Dedifferentiated amniotic fluid mesenchymal stem cell (primary cell): ENCODE measurements around the gene BTBD10.

Source experiments
- DNase-seq: peaks from one replicate; pipeline ENCODE4 v3.0.0-alpha.2; 2016; ENCODE audit errors: extremely low spot score

Gene BTBD10

GRCh38 chr11:13462901-13463778 lies at the start of gene BTBD10:
TSS of gene BTBD10 (minus strand) at chr11:13463222. CDS start at chr11:13445124, 18,098 bp downstream.
- peak; percentile 95 for DNase-seq

- no peak for DNase-seq
Observed at GRCh38 chr11:13503393-13503792, 40.4 kb upstream of the BTBD10 start.

GRCh38 chr11:13502492-13502891 lies 39.5 kb upstream of the BTBD10 start:
- DNase-seq: no peak

DNA sequence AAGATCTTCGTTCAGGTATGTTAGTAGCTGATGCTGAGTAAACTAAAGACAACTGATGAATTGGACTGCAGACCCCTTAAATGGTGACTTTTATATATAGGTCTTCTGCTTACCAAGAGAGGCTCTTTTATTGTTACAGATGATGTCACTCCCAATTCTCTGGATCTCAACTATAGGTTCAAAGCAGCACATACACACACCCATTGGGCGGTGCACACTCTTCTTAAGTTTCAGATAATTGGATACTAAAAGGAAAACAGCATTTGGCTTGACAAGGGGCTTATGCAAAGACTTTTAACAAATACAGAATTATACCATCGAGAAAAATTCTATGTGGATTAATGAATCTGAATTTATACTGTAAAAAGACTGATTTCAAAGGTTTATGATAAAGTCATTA lies 32.9 kb upstream of the BTBD10 start, which contains the start of gene PTH:
TSS of gene PTH (minus strand) at position 69 of the 400 bp plus-strand sequence. CDS start 3,142 bp downstream, outside the sequence.
- DNase-seq: no peak

DNA sequence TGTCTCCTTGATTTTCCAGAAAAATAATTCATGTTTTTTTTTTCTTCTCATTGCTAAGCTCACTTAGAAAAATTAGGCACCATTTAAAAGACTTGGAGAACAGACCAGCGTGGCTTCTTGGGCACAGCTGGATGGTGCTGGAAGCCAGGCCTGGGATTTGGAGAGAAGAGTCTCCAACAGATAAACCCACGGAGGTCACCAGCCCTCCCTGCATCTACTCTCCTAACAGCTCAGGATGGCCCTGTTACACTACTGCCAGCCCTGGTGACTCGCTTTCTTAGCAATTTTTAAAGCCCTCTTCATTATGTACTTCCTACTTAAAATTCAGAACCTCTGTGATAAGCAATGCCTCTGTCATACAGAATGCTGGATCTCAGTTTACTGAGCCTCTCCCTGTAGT lies 31.0 kb upstream of the BTBD10 start:
- DNase-seq: no peak

GRCh38 chr11:13487661-13488030 lies 24.6 kb upstream of the BTBD10 start:
- DNase-seq: no peak

- DNase-seq: no peak
Observed at GRCh38 chr11:13486926-13487660, 24.1 kb upstream of the BTBD10 start.

DNA sequence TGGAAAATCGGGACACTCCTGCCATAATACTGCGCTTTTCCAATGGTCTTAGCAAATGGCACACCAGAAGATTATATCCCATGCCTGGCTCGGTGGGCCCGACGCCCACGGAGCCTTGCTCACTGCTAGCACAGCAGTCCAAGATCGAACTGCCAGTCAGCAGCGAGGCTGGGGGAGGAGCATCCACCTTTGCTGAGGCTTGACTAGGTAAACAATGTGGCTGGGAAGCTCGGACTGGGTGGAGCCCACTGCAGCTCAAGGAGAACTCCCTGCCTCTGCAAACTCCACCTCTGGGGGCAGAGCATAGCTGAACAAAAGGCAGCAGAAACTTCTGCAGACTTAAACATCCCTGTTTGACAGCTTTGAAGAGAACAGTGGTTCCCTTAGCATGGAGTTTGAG lies 17.2 kb upstream of the BTBD10 start:
- DNase-seq: no peak

DNA sequence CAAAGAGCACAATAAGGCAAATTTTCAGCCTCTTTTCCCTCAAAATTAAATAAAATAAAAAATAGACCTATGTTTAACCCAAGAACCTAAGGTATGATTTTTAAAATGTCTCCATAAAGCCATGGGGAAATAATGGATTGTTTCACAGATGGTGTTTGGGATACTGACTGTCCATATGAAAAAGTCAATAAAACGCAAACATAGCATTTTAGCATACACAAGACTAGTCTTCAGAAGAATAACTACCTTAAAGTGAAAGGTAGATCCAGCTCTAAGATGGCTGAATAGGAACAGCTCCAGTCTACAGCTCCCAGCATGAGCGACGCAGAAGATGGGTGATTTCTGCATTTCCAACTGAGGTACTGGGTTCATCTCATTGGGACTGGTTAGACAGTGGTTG lies 16.7 kb upstream of the BTBD10 start:
- no peak for DNase-seq

- DNase-seq: no peak
Observed at GRCh38 chr11:13475091-13475490, 12.1 kb upstream of the BTBD10 start.

GRCh38 chr11:13473013-13473722 lies 10.1 kb upstream of the BTBD10 start:
- DNase-seq: no peak

DNA sequence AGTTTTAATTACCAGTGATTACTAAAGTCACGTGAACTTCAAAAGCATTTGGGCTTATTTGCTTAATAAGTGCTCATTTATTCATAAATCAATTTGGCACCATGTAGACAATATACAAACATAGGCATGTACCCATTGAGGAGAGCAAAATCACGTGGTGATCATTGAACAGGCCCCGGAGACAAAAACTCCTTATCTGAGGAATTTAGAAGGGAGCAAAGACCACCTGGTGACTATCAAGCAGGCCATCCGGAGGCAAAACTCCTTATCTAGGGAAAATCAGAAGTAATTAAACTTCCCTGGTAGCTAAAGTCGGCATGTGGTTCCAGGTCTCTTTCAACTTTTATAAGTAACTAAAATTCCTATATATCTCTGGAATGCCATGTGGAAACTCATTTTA lies 5.7 kb upstream of the BTBD10 start:
- DNase-seq: no peak

DNA sequence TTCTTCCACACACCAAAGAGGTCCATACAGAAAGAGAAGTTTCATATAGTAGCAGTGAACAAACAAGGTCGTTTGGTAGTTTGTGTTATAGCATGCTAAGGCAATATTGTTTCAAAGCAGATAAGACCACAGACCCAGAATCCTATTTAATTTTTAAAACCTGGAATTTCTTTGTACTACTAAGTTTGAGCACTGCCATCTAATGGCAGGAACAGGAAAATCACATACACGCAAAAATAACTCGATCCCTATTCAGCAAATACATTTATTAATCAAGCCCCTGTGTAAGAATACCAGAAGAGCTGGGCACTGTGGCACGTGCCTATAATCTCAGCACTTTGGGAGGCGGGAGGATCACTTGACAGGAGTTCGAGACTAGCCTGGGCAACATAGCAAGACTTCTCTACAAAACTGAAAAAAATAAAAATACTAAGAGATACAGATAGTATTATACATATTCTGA lies 2.9 kb upstream of the BTBD10 start:
- peak; percentile 40 for DNase-seq

GRCh38 chr11:13463779-13464290 lies 813 bp upstream of the BTBD10 start:
- no peak for DNase-seq

DNA sequence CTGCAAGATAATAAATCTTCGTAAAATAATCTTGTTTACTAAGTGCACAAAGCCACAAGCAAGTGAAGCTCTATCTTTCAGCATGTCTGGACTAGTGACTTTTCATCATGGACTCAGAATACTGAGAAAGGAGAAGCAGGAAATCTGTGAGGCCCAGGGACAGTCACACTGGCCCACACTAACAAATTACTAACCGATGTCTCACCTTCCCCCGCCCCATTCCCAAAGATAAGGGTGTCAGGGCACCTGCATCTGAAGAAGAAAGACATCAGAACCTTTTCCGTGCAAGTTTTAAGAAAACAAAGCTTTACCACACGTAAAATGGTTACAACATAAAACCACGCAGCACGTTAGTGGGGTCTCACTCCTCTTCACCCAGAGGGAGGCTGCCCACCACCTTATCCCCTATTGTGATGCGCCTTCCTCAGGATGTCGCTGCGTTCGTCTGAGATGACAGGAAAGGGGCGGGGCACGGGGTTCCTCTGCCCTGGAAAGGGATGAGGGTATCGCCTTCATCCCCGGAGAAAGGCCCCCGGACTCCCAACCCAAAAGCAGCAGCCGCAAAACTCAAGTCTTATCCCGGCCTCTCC lies 616 bp downstream of the BTBD10 start:
- no peak for DNase-seq

DNA sequence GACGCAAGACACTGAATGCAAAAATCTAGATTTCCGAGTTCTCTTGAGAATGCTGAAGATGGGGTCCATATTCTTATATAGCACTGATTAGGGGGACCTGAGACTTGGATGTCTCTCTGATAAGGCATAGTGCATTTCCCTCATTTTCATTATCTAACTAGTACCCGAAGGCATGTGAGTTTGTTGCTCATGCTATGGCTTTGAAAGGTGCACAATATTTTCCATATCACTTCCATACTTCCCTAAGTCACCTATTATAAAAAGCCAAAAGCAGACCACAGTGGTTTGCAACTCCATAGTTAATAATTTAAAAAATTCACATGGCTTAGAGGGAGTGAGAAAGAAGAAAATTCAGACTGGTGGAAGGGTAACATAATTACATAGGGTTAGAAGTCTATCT lies 1.7 kb downstream of the BTBD10 start:
- no peak for DNase-seq

DNA sequence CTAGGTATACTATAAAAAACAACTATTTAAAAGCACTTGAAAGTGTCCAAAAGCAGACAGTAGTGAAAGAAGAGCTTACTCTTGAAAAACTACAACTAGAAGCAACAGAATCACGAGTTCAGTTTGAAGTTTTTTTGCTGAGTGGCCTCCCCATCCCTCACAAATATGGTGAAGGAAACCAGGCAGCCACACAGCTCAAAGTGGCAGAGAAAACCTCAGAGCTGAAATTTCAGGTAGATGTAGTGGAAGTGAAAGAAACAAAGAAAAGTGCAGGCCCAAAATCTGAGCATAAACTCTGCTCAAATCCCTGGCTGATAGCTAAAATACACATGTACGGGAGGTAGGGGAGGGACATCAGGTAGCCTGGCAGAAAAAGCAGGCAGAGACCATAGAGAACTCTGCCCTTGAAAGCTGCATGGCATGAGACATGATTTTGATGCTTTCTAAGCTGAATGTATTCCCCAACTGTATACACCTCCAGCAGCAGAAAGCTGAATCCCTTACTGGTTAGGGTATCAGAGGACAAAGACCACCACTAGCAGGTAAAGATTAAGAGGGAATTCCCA lies 12.1 kb downstream of the BTBD10 start:
- no peak for DNase-seq

DNA sequence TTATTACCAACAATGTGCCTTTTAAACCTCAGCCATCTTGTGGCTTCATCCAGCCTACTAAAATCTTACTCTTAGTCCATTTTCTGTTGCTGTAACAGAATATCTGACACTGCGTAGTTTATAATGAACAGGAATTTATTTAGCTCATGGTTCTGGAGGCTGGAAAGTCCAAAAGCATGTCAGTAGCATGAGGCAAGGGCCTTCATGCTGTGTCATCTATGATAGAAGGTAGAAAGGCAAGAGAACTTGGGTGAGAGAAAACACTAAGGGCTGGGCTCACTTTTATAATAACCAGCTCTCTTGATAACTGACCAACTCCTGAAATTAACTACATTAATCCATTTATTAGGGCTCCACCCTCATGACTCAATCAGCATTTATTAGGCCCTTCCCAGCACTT lies 13.5 kb downstream of the BTBD10 start:
- no peak for DNase-seq

DNA sequence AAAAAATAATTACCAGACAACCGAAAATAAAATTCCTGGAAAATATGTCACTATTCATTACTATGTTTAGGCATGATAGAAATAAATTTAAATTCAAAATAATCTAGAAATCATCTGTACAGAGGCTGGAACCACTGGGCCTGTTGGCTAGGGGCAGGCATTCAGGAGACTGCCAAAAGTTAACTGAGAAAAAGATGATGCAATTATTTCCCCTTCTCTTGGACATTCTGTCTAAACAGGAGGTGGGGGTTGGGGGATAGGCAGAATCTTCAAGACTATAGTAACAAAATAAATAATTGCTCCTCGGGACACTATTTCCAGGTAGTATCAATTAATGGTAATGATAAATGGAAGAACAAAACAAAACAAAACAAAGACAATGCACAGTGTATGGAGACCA lies 14.1 kb downstream of the BTBD10 start:
- DNase-seq: no peak

DNA sequence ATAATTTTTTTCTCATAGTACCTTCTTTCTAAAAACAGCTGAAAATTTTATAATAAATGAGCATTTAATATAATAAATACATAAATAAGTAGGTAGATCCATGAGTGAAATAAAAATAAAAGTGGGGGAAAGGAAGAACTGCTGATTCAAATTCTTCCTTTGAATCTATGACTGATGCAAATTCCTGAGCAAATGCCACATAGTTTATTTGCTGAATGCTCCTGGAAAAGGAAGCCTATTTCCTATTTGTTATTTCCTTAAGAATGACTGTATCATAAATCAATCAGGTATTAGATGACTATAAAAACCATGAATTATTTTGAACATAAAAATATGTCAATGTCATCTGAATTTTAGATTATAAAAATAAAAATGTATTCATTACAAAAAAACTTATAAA lies 16.6 kb downstream of the BTBD10 start:
- DNase-seq: no peak

DNA sequence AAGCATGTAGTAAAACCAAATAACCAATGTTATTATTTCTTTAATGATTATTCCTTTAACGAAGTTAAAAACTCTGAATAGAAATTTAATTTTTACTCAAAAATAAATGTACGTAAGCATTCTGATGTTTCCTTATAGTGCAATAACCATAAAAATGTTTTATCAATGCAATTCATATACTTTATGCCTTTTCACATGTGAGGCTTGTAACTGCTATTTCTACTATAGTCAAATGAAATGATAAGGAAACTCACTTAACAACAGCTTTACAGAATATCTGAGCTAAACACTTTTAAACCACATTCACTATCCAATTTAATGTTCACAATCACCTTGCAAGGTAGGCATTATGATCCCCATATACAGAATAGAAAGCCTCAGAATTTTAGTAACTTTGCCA lies 17.4 kb downstream of the BTBD10 start:
- DNase-seq: no peak
